Erythroblast (primary cell): ENCODE data around the gene UBE2E2.

Experiments used
- GATA1 ChIP-seq: IDR thresholded peaks from 2 replicates; pipeline ENCODE4 v1.6.1; 2011; ENCODE audit warnings: low read depth, mild to moderate bottlenecking, control low read depth, low read length, moderate library complexity
- POLR2A ChIP-seq: IDR thresholded peaks from 2 replicates; pipeline ENCODE4 v1.6.1; 2011; ENCODE audit warnings: mild to moderate bottlenecking, low read length

DNA sequence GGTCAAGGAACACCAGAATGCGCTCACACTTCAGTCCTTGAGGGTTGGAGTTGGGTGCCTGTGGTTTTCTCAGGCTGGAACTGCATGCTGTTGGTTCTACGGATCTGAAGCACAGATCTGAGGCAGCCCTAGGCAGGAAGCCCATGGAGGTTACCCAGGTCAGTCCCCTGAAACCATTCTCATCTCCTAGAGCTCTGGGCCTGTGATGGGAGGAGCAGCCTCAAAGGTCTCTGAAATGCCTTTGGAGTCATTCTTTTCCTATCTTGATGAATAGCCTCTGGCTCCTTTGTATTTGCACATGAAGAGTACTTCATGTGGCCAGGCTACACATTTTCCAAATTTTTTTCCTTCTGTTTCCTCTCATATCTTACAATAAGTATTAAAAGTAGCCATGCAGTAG is 423.3 kb downstream of the UBE2E2 start:
- TF ChIP-seq POLR2A (no peak), GATA1 (no peak)
